Measurements from ENCODE around the gene MGMT.

Gene MGMT

GRCh38 chr10:129494740-129495139 is 27.7 kb downstream of the MGMT start:
- H3K4me3 ChIP-seq (ENCODE audit: low read length) = no peak overlapping the region
- no peak for TF ChIP-seq ZNF274 (IDR thresholded peaks at IDR 0.05; ENCODE audit: low read depth, low read length)

DNA sequence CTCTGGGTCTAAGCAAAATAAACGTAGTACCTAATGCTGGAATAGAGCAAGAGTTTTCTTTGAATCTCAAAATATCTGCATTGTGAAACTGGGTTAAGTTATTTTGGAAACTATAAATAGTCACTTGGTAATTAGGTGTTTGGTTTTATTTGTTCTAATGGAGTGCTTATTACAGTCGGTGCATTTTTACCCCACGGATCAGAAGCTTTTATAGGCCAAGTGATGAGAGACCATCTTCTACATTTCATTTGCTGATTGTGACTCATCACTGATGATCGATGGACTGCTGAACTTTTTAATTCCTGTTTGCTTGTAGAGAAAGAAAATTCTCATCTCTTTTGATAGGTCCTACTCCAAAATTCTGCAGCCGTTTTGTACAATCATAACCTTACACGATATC is 28.2 kb downstream of the MGMT start:
- TF ChIP-seq ZNF274 (IDR thresholded peaks at IDR 0.05; ENCODE audit: low read depth, low read length) = no peak
- no peak overlapping the region for H3K4me3 ChIP-seq (ENCODE audit: low read length)

- no peak for TF ChIP-seq ZNF274 (IDR thresholded peaks at IDR 0.05; ENCODE audit: low read depth, low read length)
- H3K4me3 ChIP-seq (ENCODE audit: low read length) = no peak overlapping the region
Measured at GRCh38 chr10:129495698-129496097, 28.7 kb downstream of the MGMT start.

DNA sequence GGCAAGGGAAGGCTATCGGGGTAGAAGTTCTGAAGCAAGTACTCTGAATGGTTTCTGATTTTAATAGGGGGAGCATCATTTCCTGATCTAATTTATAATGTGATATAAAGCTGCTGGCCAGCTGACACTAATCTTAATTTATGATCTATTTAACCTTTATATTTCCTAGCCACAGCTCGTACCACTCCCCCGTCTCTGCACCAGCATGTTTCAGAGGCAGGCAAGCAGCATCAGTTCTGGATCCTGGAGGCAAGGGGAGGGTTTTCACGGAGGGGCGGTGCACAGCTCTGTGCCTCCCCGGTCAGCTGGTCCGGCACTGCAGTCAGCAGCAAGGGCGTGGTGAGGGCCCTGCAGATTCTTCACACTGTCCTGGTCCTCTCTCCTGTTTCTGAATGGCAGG is 30.0 kb downstream of the MGMT start:
- H3K4me3 ChIP-seq (ENCODE audit: low read length) = no peak overlapping the region
- TF ChIP-seq ZNF274 (IDR thresholded peaks at IDR 0.05; ENCODE audit: low read depth, low read length) = no peak

DNA sequence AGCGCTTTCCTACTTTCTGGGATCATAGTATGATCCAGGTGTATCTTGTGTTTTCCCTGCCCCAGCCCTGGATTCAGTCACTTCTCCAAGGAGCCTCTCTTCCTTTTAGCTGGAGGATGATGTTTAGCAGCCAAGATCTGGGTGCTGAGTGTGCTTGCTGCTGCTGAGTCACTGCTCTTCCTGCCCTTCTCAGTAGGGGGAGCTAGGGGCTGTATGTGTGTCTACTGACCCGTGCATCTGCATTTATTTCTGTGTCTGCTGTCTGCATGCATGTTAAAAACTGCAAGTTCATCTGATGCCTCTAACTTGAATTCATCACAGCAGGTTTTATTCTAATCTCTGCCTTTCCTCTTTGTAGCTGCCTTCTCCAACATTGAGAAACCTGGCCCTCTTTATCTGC is 31.6 kb downstream of the MGMT start:
- H3K4me3 ChIP-seq (ENCODE audit: low read length) = no peak overlapping the region
- no peak for TF ChIP-seq ZNF274 (IDR thresholded peaks at IDR 0.05; ENCODE audit: low read depth, low read length)

DNA sequence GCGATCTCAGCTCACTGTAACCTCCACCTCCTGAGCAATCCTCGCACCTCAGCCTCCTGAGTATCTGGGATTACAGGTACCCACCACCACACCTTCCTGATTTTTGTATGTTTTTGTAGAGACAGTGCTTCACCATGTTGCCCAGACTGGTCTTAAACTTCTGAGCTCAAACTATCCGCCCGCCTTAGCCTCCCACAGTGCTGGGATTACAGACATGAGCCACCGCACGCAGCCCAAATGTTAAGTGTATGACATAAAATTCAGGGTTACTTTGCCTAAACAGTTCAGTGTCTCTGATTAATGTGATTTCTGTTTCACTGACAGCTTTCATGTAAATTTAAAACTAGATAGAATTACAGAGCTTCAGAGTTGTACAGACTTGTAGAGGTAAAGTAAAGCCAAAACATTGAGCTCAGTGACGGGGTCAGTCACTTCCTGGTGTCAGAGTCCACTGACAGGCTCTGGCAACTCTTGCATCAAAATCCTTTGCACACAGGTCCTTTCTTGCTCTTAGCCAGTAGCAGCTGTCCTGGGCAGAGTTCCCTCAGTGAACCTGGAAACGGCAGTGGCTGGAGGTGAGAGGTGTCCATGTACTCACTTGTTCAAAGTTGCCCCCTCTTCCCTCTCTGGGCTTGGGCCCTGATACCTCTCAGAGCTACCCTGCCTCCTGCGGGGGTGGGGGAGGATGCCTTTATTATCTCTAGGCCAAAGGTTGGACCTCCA is 33.7 kb downstream of the MGMT start:
- TF ChIP-seq ZNF274 (IDR thresholded peaks at IDR 0.05; ENCODE audit: low read depth, low read length) = no peak
- no peak overlapping the region for H3K4me3 ChIP-seq (ENCODE audit: low read length)

DNA sequence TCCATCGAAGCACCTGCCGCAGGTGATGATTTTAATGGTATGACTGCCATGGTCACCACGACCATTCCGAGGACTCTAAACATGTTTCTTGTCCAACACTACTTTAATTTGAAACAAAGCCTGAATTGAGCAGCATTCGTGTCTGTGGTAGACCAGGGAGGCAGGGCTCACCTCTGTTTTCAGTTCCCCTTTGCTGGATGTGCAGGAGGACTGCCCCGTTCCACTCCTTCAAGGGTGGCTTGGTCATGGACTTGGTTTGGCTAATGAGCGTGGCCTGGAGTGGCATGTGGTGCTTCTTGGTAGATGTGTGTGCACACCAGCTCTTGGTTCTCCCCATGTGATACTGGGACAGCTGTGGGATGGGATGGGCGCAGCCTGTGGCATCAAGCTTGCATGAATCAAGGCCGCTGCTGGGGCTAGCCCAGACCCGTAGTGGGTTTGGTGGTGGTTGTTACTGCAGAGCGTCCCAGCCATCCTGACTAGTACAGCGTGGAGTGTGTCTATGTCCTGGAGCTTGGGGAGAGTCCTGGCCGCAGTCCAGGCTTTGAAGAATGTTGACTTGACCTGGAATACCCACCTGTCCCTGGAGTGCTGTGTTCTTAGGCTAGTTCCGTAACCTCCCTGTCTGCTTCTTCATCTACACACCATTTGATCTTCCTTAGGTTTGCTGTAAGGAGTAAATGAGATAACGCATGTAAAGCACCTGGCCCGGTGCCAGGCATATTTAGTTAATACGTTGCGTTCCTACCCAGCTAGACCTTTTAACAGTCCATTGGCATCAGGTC is 34.8 kb downstream of the MGMT start:
- H3K4me3 ChIP-seq (ENCODE audit: low read length) = no peak overlapping the region
- no peak for TF ChIP-seq ZNF274 (IDR thresholded peaks at IDR 0.05; ENCODE audit: low read depth, low read length)

DNA sequence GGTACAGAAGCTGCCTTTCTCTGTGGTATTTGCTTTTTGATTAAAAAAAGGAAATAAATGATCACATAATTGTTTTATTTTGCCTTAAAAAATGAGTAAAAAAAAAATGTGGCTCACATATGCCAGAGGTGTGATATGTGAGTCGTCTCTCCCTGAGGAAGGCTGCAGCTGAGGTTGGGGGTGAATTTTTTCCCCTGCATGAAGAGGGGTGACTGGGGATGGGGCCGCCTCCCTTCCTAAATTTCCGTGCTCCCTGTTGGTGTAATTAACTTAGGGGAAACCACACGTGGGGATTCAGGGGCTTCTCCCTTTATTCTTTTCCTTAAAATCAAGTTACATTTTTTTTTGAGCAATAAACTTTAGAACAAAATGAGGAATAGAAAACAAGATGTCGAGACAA is 35.4 kb downstream of the MGMT start:
- TF ChIP-seq ZNF274 (IDR thresholded peaks at IDR 0.05; ENCODE audit: low read depth, low read length) = no peak
- H3K4me3 ChIP-seq (ENCODE audit: low read length) = no peak overlapping the region

DNA sequence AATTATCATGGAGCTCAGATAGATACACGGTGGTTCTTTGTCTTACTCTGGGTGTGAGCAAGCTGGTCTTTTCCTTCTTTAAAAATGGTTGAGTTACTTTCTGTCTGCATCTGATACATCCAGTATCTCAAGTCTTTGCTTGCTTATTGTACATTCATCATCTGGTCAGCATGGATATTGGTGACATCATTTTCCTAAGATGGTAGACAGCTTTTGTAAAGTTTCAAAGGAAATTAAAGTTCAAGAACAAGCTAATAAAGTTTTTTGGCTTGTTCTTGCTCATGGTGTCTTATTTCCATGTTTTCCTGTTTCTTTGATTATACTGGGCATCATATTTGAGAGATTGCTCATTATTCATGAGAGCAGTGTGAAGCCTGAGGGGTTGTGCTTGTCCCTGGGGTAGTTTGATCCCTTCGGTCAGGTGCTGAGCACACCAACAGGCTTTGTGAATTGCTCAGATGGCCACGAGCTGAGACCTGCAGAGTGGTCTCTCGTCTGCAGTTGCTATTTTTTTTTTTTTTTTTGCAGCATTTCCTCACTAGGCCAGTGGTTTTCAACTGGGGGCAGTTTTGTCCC is 38.5 kb downstream of the MGMT start:
- no peak overlapping the region for H3K4me3 ChIP-seq (ENCODE audit: low read length)
- no peak for TF ChIP-seq ZNF274 (IDR thresholded peaks at IDR 0.05; ENCODE audit: low read depth, low read length)

DNA sequence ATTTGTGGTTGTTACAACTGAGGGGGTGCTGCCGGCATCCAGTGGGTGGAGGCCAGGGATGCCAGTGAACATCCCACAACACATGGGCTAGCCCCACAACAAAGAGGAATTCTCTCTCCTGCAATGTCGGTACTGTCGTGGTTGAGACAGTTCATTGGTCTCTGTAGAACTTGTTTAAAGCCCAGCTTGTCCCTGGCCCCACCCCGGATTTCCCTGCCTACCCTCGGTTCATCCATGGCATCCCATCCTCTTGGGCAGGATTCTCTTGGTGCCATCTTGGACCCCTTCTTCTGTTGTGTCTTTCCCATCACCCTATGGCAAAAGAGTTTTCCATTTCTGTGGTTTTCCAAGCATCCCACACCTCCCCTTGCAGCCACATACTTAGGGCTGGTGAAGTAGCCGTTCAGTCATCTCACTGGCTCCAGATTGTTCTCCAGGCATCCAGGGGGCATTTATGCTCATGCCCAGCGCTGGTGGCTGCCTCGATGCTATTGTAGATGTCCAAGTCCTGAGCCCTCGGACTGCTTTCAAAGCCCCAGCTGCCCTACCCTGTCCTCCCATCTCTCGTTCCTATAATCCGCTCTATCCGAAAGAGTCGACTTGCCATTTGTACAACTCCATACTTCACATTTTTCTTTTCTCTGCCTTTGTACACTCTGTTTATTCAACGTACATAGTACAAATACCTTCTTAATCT is 39.2 kb downstream of the MGMT start:
- no peak for TF ChIP-seq ZNF274 (IDR thresholded peaks at IDR 0.05; ENCODE audit: low read depth, low read length)
- H3K4me3 ChIP-seq (ENCODE audit: low read length) = no peak overlapping the region

- H3K4me3 ChIP-seq (ENCODE audit: low read length) = no peak overlapping the region
- no peak for TF ChIP-seq ZNF274 (IDR thresholded peaks at IDR 0.05; ENCODE audit: low read depth, low read length)
Measured at GRCh38 chr10:129507216-129507889, 40.3 kb downstream of the MGMT start.

DNA sequence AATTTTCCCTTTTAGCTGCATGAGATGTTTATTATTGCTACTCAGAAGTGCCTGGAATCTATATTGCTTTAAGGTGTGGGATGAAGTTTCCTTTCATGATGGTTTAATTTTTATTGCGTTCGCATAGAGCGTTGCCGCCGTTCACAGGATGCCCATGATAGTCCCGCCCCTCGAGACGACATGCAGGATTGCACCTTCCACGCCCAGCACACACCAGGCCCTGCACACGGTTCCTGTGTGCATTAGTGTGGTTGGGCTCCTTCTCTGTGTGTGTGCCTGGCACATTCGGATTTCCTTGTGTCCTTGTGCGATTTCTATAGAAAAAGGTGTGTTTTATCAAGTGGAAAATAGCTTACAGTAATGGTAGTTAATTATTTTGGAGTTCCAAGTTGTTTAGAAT is 42.1 kb downstream of the MGMT start:
- H3K4me3 ChIP-seq (ENCODE audit: low read length) = no peak overlapping the region
- no peak for TF ChIP-seq ZNF274 (IDR thresholded peaks at IDR 0.05; ENCODE audit: low read depth, low read length)

GRCh38 chr10:129509835-129510234 is 42.8 kb downstream of the MGMT start:
- no peak overlapping the region for H3K4me3 ChIP-seq (ENCODE audit: low read length)
- TF ChIP-seq ZNF274 (IDR thresholded peaks at IDR 0.05; ENCODE audit: low read depth, low read length) = no peak

DNA sequence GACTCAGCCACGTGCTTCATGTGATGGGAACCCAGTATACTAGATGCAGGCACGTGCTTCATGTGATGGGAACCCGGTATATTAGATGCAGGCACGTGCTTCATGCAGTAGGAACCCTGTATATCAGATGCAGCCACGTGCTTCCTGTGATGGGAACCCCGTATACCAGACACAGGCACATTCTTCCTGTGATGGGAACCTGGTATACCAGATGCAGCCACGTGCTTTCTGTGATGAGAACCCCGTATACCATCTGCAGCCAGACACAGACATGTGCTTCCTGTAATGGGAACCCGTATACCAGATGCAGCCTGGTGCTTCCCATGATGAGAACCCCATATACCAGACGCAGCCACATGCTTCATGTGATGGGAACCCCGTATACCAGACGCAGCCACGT is 44.0 kb downstream of the MGMT start:
- no peak overlapping the region for H3K4me3 ChIP-seq (ENCODE audit: low read length)
- TF ChIP-seq ZNF274 (IDR thresholded peaks at IDR 0.05; ENCODE audit: low read depth, low read length) = no peak
